Measurements from ENCODE around the gene CHD1.

- no peak for TF ChIP-seq CTCF (conservative IDR thresholded peaks at IDR 0.05)
- TF ChIP-seq ZFX (IDR thresholded peaks at IDR 0.05) = no peak
Measured at GRCh38 chr5:98978528-98978927, 49.7 kb upstream of the CHD1 start.

All from C4-2B (cell line).